Dedifferentiated amniotic fluid mesenchymal stem cell (primary cell): ENCODE results near the gene BICRA.
A peak's percentile ranks its signal among the peaks of the same experiment; 100 is the strongest.
"Not testable (repeated sequence)": the region's sequence is repeated elsewhere in the genome, so short reads cannot be mapped to it uniquely, and the experiment has no call there.

Experiments
- DNase-seq: peaks from one replicate; pipeline ENCODE4 v3.0.0-alpha.2; 2016; ENCODE audit errors: extremely low spot score

Gene BICRA

DNA sequence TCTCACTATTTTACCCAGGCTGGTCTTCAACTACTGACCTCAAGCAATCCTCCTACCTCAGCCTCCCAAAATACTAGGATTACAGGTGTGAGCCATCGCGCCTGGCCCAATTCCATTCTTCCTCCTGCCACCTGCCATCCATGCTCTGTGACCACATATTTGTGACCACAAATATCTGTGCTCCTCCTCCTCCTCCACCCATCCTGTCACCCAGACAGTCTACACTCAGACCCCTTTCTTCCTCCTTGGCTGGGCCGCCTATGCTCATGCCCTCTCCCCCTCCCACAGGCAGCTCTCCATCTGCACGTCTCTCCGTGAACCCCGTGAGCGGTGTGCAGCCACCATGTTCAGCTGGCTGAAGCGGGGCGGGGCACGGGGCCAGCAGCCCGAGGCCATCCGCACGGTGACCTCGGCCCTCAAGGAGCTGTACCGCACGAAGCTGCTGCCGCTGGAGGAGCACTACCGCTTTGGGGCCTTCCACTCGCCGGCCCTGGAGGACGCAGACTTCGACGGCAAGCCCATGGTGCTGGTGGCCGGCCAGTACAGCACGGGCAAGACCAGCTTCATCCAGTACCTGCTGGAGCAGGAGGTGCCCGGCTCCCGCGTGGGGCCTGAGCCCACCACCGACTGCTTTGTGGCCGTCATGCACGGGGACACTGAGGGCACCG, 107.5 kb downstream of the BICRA start:
- DNase-seq: no peak

DNA sequence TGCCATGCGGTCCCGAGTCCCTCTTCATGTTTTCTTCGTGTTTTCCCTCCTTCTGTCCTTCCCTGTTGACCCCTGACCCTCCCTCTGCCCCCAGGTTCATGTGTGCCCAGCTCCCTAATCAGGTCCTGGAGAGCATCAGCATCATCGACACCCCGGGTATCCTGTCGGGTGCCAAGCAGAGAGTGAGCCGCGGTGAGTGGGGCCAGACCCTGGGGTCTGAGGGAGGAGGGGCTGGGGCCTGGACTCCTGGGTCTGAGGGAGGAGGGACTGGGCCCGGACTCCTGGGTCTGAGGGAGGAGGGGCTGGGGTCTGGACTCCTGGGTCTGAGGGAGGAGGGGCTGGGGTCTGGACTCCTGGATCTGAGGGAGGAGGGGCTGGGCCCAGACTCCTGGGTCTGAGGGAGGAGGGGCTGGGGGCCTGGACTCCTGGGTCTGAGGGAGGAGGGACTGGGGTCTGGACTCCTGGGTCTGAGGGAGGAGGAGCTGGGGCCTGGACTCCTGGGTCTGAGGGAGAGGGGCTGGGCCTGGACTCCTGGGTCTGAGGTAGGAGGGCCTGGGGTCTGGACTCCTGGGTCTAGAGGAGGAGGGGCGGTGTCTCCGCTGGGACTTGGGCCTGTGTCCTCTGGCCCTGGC, 109.6 kb downstream of the BICRA start:
- DNase-seq: not testable (repeated sequence)

DNA sequence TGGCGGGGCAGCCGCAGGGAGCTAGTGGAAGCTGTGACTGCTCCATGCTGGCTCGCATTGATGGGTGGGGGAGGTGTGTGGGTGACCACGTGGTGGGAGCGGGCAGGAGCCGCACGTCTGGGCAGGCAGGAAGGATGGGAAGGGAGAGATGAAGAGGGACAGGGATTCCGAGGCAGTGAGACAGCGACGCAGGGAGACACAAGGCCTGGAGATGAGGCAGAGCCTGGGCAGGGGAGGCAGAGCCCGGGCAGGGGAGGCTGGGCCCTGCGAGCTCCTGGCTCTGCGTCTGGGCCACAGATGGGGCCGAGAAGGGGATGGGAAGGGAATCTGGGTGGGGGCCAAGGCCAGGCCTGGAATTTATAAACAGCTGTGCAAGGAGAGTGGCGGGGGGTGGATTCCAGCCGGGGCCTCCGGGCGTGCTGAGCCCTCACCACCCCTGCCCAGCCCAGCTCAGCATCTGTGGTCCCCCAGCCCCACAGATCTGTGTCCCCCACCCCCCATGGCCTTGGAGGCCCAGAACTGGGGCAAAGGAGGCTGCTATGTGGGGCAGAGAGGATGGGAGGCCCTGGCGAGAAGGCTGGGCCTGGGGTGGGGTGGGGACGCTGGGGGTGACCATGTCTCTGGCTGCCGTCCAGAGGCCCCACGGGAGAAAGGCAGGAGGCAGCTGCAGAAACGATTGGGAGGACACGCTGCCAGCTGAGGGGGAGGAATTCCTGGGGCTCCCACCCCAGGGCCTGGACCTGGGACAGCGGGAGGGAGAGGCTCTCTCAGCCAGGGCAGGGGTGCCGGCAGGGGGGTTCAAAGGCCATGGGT, 110.3 kb downstream of the BICRA start:
- peak; percentile 95 for DNase-seq

DNA sequence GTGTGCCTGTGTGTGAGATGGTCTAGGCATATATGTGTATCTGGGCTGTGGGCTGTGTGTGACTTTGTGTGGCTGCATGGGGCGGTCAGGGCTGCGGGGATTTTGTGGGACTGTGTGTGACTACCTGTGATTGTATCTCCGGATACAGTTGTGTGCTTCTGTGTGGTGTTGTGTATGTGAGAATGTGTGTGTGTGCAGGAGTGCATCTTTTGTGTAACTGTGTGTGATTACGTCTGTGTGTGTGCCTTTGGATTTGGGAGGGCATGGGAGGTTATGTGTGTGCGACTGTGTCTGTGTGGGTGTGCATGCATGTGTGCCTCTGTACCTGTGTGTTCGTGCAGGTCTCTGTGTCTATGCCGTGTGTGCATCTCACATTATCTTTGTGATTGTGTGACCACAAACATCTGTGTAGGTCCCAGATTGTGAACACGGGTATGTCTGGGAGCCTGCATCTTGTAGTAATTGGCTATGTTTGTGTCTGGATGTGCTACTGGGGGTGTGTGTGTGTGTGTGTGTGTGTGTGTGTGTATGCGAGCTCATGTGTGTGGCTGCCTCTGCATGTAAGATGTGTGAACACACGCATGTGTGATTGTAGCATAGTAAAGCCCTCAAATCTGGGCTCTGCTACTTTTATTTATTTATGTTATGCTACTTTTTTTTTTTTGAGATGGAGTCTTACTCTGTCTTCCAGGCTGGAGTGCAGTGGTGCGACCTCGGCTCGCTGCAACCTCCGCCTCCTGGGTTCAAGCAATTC, 111.9 kb downstream of the BICRA start:
- DNase-seq: no peak

DNA sequence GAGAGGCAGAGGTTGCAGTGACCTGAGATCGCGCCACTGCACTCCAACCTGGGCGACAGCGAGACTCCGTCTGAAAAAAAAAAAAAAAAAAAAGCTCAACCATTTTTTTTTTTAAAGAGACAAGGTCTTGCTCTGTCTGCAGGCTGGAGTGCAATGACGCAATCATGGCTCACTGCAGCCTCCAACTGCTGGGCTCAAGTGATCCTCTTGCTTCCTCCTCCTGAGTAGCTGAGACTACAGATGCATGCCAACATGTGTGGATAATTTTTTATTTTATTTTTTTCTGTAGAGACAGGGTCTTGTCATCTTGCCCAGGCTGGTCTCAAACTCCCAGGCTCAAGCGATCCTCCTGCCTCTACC, 114.6 kb downstream of the BICRA start:
- peak; percentile 83 for DNase-seq

DNA sequence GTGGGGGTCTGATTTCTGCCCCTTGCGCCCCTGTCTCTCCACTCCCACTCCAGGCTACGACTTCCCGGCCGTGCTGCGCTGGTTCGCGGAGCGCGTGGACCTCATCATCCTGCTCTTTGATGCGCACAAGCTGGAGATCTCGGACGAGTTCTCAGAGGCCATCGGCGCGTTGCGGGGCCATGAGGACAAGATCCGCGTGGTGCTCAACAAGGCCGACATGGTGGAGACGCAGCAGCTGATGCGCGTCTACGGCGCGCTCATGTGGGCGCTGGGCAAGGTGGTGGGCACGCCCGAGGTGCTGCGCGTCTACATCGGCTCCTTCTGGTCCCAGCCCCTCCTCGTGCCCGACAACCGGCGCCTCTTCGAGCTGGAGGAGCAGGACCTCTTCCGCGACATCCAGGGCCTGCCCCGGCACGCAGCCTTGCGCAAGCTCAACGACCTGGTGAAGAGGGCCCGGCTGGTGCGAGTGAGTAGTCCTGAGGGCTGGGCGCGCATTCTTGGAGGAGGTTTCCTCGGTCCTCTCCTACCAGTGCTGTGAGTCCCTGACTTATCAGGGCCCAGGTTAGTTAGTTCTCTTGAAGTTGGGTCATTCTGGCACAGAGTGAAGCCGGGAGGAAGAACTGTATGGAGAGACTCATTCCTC, 116.9 kb downstream of the BICRA start:
- no peak for DNase-seq

DNA sequence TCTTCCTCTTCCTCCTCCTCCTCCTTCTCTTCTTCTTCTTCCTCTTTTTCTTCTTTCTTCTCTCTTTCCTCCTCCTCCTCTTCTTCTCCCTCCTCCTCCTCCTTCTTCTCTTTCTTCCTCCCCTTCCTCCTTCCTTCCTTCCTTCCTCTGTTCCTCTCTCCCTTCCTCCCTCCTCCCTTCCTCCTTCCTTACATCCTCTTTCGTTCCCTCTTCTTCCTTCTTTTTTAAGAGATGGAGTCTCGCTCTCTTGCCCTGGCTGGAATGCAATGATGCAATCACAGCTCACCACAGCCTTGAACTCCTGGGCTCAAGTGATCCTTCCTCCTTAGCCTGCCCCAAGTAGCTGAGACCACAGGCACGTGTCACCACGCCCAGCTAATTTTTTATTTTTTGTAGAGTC, 117.5 kb downstream of the BICRA start:
- peak; percentile 50 for DNase-seq

DNA sequence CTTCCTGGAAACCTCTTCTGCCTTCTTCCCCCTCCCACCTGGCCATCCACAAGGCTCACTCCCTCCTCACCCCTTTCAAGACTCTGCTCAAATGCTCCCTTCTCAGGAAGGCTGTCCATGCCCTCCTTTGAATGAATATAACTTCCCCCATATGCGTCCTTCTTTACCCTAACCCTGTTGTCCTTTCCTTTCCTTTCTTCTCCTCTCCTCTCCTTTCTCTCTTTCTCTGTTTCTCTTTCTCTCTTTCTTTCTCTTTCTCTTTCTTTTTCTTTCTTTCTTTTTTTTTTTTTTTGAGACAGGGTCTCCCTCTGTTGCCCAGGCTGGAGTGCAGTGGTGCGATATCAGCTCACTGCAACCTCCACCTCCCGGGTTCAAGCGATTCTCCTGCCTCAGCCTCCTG, 119.4 kb downstream of the BICRA start:
- not testable (repeated sequence) for DNase-seq

DNA sequence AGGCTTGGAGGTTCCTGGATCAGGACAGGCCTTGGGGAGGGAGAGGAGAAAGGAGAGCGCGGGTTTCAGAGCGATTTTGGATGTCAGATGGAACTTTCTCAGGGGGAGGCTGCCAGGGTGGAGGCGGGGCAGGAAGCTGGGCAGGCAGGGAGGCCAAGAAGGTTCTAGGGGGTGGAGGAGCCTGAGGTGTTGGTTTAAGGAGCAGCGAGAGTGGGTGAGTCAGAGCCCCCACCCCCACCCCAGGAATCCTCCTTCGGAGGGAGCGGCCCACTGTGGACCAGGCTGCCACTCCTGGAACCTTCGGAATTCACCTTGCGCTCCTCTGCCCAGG, 120.5 kb downstream of the BICRA start:
- DNase-seq: peak; percentile 75

DNA sequence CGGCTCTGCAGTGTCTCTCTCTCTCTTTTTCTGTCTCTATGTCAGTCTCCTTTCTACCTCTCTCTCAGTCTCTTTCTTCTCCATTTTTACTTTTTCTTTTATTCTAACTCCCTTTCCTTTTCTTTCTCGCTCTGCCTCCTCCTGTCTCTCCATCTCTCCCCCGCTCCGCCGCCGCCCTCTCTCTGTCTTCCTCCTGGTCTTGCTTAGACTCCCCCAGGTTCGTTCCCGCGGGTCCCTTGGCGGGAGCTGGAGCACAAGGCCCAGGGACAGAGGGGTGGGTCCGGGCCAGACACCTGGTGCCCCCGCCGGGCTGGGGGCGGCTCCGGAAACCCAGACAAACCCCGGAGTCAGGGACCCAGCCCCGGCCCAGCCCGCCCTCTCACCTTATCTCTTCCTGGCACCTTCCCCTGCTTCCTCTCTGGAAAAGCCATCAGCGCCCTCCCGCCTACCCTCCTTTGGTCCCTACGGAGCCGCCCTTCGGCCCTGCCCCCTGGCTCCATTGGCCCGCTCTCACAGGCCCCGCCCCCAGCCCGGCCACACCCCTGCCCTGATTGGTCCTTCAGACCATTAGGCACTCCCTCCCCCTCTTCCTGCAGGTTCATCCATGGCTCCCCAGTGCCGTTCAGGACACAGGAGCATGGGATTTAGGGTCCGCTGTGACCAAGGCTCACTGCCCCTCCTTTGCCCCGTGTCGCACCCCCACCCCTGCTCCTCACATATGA, 121.0 kb downstream of the BICRA start:
- DNase-seq: no peak

DNA sequence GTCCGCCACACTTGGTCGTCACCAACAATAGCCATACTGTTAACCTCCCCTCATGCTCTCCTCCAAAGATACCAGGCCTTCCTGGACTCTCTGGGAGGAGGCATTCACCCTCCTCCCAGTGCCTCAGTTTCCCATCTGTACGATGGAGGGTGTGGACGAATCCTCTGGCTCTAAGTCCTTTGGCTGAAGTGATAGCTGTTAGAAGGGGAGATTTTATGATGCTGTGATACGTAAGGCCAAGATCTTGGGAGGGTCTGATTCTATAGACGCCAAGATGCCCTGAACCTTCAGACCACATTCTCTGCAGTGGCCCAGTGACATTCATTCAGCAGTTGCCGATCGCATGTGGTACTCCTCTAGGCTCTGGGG, 121.6 kb downstream of the BICRA start:
- no peak for DNase-seq

DNA sequence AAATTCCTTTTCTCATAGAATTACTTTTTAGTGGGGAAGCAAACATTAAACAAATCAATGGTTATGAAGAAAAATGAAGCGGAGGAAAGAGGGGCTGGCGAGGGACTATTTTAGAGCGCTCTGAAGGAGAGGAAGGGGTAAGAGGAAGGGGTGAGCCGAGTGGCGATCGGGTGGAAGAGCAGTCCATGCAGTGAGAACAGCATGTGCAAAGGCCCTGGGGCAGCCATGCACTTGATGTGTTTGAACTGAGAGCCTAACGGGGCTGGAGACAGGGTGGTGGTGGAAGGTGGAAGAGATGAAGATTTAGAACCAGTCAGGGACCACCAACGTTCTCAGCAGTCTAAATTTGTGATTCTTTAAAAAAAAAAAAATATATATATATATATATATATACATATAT, 122.0 kb downstream of the BICRA start:
- DNase-seq: no peak

DNA sequence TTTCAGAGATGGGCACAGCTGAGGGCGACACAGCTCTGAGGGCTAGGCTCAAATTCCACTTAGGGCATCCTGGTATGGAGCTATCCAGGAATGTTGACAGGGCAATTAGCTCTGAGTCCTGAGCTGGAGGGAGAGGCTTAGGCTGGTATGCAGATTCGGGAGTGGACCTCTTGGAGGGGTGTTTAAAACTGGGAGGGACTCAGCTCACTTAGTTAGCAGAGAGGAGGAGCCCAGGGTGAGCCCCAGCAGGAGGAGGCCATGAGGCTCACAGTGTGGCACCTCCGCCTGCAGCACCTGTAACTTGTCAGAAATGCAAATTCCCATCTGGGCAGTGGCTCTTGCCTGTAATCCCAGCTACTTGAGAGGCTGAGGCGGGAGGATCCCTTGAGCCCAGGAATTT, 126.2 kb downstream of the BICRA start:
- no peak for DNase-seq

DNA sequence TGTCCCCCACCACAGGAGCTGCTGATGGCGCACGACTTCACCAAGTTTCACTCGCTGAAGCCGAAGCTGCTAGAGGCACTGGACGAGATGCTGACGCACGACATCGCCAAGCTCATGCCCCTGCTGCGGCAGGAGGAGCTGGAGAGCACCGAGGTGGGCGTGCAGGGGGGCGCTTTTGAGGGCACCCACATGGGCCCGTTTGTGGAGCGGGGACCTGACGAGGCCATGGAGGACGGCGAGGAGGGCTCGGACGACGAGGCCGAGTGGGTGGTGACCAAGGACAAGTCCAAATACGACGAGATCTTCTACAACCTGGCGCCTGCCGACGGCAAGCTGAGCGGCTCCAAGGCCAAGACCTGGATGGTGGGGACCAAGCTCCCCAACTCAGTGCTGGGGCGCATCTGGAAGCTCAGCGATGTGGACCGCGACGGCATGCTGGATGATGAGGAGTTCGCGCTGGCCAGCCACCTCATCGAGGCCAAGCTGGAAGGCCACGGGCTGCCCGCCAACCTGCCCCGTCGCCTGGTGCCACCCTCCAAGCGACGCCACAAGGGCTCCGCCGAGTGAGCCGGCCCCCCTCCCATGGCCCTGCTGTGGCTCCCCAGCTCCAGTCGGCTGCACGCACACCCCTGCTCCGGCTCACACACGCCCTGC, 132.1 kb downstream of the BICRA start:
- no peak for DNase-seq

DNA sequence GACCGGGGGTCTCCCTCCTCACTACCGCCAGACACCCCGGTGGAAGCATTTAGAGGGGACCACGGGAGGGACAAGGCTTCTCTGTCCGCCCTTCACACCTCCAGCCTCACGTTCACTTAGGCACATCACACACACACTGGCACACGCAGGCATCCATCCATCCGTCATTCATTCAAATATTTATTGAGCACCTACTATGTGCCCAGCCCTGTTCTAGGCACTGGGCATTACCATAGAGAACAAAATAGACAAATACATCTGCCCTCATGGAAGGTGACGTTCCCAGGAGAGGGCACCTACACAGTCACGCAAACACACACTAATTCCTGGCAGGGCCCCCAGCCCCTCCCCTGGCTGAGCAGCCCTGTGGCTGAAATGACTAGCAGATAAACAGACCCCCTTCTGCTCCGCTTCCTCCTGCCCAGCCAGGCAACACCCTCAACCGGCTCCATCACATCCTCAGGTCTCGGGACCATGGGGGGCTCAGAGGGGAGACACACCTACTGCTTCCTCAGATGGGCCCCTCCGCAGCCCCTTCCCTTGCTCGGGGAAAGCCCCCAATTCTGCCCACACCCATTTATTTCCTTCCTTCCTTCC, 132.7 kb downstream of the BICRA start:
- DNase-seq: no peak

DNA sequence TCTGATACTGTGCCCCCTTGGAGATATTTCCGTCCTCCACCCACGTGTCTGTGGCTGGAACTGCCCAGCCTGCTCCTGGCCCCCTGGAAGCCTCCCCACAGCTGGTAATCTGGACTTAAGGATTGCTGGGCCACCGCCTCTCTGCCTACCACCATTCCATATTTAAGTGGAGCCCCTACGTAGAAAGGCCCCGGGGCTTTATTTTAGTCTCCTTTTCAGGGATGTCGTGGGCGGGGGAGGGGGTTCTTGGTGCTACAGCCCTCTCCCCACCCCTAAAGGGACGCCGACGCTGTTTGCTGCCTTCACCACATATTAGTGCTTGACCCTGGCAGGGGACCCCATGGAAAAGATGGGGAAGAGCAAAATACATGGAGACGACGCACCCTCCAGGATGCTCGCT, 133.7 kb downstream of the BICRA start:
- DNase-seq: no peak

DNA sequence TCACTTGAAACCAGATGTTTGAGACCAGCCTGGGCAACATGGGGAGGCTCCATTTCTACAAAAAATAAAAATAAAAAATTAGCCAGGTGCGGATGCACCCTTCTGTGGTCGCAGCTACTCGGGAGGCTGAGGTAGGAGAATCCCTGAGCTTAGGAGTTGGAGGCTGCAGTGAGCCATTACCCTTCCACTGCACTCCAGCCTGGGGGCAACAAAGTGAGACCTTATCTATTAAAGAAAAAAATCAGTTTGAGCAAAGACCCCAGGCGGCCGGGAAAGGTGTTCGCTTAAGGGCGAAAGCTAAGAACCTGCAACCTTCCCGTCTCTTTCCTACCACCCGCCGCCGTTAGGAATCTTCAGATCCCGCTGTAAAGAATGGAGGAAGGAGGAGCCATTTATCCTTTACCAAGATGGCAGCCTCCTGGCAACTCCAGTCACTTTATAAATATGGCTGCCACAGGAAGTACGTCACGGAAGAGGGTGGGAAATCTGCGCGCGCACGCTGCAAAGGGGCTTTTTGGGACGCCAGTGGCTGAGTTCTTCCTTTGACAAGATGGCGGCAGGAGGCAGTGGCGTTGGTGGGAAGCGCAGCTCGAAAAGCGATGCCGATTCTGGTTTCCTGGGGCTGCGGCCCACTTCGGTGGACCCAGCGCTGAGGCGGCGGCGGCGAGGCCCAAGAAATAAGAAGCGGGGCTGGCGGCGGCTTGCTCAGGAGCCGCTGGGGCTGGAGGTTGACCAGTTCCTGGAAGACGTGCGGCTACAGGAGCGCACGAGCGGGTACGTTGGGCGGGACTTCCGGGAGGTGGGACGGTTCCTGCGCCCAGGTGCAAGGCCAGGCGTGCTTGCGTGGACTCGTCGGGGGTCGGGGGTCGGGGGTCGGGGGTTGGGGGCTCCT, 136.3 kb downstream of the BICRA start, which contains the start of gene NOP53:
Gene NOP53 (plus strand): TSS at position 537 of the 892 bp plus-strand sequence. CDS start 14 bp downstream, at position 551.
- peak; percentile 95 for DNase-seq

DNA sequence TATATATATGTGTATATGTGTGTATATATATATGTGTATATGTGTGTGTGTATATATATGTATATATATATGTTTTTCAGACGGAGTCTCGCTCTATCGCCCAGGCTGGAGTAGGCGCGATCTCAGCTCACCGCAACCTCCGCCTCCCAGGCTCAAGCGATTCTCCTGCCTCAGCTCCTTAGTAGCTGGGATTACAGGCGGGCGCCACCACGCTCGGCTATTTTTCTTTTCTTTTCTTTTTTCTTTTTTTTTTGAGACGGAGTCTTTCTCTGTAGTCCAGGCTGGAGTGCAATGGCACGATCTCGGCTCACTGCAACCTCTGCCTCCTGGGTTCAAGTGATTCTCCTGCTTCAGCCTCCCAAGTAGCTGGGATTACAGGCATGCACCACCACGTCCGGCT, 137.2 kb downstream of the BICRA start:
- not testable (repeated sequence) for DNase-seq

DNA sequence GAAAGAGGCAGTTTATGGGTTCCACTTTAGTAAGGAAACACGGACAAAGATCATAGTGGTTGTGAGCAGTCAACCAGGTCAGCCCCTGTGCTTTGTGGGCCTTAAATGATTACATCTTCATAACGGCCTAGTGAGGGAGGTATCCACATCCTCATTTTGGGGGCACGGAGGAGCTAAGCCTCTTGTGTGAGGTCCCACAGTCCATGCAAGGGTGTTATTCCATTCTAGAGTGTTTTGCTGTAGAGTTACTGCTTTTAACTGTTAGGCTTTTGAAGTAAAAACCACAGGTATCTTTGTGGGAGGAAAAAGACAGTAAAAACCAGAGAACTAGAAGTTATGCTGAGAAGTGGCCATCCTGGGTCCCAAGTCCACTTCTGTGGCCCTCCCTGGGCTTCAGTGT, 140.4 kb downstream of the BICRA start:
- no peak for DNase-seq
